NCI-H187 (cell line): Measurements from ENCODE around the gene PRKG1.

Source experiments
- DNase-seq, 2 experiments: peaks; one replicate each; lab custom pipeline; 2025; lab: John Stamatoyannopoulos, UW

PRKG1 gene

DNA sequence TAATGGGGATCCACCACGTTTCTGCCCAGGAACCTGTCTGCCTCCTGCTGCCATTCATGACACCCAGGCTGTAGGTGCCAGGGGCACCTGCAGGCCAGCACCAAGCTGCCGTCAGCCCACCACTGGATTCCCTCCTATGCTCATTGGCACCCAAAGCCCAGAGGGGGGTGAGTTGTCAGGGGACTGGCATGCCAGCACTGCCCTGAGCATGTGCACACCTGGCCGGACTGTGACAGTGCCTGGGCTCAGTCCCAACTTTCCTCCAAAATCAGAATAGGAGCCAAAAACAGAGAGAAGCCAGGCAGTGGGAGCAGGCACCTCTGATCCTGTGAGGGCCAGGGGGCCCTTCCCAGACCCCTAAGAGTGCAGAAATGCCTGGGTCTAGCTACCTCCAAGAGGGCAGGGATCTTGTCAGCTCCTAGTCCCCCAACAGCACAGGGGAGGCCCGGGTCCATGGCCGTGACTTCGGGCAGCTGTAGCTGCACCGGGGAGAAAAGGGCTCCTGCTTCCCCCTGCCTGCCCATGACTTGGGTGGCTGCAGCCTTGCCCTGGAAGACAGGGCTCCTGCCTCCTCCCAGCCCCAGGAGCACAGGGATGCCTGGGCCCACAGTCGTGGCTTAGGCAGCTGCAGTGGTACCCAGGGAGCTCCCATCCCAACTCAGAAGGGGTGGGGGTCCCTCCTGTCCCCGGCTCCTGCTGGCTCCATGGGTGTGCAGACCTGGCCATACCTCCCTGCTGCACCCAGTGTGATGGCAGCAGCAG lies 990.0 kb downstream of the PRKG1 start:
- no peak for DNase-seq

DNA sequence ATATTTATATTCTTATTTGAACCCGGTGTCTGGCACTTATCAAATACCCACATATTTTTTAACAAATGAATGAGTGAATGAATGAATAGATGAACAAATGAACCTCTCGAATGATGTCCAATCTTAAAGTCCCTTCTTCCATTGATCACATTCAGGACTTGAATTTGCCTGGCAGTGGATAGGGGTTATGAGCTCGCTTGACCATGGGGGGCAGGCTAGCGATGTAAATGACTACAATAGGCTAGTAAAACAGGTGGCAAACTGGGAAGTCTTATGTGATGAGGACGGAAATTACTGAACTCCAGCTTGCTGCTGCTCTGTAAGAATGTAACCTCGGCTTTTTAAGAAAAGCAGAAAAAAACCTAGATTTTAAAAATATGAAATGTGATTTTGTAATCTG lies 992.1 kb downstream of the PRKG1 start:
- DNase-seq = no peak

DNA sequence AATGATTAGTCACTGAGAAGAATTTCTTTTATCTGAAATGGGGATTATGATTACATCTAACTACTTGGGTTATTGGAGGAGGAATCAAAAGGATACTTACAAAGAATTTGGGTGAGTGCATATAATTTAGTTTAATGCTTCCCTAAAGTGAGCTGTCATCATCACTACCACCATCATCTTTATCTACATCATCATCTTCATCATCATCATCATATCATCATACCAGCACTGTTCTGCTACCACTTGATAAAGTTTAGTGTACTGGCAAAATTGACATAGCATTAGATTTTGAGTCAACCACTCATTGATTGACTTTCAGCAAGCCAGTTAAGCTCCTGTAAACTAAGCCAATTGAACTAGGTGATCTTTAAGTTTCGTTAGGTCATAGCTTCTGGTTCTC lies 994.2 kb downstream of the PRKG1 start:
- DNase-seq = no peak

DNA sequence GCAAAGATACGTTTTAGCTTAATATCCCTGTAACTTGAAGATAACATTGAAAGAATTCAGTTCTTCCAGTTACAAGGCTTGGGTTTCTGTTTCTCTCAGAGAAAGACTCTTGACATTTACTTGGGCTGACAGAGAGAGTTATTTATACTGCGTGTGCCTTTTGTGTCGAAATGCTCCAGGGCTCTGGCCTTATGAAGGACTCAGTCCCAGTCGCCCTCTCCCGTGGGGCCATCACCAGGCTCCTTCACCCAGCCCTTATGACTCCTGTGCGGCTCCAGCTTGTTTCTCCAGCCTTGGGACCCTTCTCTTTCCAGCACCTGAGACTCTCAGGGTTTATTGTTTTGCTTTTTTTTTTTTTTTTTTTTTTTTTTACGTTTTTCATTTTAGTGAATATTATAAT lies 997.5 kb downstream of the PRKG1 start:
- no peak for DNase-seq

DNA sequence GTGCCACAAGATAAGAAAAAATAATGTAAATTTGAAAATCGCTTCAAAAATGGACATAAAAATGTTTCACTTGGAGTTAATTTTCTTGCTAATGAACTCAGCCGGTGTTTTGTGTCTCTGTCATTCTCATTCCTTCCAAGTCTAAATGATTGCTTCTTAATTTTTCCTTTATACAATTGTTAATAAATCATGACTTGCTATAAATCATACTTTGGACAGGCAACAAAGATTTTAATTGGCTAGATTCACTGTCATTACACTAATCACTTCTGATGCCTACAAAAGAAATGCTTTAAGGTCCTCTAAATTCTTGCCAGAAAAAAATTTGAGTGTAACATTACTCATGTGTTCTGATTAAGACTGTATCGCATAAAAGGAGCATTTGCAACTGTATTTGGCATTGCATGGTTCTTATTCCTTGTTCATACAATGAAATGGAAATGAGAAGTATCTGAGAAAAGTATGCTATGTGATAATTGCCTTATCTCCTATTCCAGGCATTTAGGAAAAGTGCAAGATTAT lies 1000.3 kb downstream of the PRKG1 start:
- DNase-seq = no peak

DNA sequence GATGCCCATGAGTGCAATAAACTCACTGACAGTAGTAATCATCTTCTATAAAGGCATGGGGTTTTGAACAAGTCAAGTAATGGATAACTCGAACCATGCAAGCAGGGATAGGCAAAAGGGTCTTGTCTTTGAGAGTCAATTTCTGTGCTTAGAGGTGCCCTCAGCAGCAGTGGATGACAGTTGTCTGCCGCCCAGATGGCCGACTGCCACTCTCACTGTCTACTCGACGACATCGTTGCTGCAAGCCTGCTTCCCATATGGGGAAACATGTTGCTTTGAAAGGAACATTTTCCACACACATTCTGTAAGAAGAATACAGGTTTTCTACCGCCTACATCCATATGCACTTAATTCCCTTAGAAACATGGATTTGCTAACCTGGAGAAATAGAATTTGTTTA lies 1003.5 kb downstream of the PRKG1 start:
- no peak for DNase-seq

DNA sequence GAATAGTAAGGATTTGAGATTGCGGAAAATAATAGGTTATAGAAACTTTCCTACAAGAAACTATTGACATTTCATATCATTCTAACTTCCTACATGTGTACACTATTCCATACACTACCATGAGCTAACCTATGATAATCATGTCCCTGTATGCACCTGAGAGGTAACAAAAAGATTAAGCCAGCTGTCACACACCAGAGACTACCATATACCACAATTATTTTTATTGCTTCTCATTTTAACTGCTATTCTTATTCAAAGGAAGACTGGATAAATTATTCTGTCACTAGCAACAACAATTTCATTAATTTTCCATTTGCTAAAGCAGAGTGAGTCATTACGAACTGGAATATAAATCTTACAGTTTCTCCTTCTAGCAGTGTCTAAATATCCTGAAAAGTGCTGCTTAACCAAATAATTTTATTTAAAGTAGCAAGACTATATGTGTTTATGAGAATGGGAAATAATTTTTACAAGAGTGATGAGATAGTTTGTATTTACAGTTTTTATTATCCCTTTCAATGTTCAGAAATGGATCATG lies 1004.2 kb downstream of the PRKG1 start:
- no peak for DNase-seq

DNA sequence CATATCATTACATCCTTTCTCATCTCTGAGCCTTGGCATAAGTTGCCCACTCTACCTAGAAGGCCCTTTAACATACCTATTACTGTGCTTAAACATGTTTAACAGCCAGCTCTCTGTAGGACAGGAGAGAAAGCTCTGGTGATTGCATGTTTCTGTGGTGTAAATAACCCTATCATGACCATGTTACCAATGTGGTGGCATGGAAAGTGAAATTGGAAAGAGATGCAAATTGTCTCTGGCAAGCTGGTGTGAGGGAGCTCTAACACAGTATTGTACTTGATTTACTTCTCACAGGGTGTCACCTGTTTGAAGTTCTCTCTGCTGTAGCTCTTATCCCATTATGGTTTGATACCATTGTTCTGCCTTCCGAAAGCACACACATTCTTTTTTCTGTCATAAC lies 1008.0 kb downstream of the PRKG1 start:
- no peak for DNase-seq

DNA sequence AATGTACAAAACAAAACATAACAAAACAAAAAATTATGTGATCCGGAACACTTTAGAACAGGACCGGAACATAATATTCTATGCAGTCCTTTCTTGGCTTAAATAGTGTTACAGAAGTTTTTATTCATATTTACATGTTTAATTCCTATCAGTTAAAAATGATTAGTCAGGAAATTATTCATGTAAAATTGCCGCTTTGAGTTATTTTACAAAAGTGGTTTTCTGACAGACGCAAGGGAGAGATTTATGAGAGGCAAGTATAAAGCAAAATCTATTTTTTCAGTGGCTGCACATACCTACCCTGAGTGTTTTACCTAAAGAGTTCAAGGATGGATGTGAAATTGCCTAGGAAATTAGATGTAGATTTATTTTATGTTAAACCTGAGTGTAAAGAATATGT lies 1009.1 kb downstream of the PRKG1 start:
- no peak for DNase-seq

DNA sequence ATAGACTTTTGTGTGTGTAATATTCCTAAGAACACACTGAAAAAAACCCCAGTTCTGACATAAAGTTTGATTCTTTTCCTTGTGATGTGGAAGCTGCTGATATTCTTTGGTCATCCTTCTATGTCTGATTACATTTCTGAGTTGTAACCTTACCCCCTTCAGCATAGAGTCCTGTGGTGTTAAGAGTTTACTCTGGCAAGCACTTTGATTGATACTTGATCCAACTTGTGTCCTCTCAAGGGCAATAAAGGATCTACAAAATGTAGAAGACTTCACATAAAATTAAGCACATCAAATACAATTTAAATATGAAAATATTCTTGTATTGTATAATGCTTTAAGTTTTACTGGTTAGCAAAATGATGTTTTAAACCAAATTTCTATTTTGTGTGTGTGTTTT lies 1018.1 kb downstream of the PRKG1 start:
- DNase-seq = no peak

DNA sequence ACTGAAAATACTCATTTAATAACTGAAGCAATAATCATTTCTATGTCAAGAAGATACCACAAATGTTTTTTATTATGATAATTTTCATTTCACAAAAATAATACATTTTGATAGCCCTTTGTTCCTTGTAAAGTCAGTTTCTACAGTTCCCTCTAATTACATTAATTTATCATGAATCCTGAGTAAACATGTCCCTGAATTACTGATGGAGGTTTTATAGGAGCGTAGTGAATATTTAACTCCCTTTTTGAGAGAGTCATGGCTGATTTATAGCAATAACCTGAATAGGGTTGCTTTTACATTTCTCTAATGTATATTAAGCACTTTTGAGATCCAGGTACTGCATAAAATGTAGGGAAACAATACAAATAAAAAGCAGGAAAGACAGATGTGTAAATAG lies 1023.8 kb downstream of the PRKG1 start:
- DNase-seq = no peak

DNA sequence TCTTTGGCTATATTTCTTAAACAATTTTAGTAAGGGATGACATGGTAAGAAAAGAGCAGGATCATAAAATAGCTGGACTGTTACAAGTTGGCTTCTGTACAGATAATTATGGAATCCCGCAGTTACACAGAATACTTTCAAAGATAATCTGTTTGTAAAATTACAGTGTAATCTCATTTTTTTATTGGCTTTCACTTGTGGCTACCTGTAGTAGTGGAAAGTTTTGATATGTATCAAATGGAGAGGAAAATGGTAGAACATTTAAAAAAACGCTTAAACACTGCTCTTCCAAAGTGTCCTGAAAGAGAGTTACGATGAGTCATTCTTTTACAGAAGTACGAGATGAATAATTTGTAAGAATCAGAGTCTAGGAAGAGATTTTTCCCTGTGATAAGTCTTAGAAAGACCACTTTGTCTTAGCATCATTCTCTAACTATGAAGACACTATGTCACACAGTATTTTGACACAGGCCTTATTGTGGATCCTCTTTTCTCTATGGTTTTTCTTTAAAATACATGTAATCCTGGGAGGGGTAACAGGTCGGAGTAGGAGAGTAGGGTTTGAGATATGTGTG lies 1024.8 kb downstream of the PRKG1 start:
- DNase-seq = no peak

DNA sequence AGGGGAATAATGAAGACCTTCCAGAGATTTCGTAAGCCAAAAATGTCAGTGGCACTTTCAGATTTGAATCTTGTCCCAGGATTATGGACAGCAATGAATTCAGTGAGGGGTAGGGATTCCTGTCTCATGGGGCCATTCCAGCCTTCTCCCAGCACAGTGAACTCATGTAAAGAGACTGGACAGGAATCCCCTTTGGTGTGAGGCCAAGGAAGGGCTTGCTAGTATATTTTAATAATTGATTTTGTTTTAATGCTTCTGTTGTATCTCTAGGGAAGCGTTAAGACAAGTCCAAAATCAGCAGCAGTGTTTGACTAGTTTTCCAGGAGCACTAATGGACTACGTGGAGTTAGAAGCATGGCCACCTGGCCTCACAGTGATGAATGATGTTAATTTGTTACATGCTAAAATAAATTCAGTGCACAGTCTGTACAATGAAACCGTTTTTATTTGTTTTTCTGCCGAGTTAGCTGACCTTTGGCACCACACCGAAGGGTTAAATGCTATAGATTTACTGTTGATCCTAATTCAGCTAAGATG lies 1025.8 kb downstream of the PRKG1 start:
- no peak for DNase-seq

DNA sequence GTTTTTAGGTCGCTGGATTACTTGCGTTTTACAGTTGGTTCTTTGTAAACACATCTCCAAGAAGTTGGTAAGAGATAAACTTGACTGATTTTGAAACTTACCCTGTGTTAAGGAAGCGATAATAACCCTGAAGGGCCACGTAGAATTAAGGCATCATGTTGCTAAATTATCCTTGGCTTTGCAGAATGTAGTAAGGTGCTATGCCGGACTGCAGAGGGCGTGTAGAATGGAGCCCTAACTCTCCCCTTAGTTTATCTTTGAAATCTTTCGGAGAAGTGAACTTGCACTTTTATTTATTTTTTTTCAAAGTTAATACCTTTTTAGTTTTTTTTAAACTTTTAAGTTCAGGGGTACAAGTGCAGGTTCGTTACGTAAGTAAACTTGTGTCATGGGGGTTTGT lies 1031.0 kb downstream of the PRKG1 start:
- DNase-seq = no peak

DNA sequence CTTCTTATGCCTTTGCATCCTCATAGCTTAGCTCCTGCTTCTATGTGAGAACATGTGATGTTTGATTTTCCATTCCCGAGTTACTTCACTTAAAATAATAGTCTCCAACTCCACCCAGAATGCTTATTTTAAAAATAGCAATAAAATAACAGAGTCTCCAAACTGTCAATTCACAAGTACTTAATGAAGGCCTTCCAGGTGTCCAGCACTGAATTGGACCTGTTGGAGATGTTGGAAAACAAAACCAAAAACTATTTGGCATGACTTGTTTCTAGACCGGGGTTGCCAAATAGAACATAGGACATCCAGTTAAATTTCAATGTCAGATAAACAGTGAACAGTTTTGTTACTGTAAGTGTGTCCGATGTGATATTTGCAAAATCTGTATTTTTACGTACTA lies 1031.7 kb downstream of the PRKG1 start:
- no peak for DNase-seq

DNA sequence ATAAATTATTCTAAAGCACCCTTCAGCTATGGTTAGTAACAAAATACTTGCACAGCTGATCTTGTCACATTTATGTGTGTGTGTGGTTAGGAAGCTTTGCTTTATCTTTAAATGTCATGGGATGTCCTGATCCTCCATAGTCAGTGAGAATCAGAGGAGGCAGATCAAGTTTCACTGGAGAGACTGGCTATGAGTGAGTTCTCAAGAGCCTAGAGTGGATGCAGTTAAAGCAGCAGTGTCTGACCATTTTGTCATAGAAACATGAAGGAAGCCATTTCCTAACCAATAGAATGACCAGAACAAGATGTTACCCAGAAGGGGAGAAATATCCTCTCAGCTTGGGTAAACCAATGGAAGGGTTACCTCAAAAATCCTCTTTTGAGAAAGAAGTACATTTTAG lies 1032.6 kb downstream of the PRKG1 start:
- no peak for DNase-seq

DNA sequence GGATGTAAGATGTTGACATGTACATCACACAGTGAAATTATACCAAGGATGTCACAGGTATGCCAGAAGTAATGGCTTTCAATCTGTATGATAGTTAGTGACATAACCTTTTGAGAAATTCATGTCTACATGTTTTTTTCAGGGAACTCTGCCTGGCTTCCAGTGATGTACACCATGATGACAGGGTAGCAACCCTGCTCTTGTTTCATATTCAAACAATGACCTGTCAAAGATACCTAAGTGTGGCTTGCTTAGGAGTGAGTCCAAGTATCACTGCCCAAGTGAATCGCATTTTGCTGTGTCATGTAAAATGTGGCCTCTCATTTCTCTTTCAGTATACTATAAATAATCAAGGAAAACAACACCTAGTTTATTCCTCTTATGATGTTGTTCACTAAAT lies 1033.9 kb downstream of the PRKG1 start:
- no peak for DNase-seq

DNA sequence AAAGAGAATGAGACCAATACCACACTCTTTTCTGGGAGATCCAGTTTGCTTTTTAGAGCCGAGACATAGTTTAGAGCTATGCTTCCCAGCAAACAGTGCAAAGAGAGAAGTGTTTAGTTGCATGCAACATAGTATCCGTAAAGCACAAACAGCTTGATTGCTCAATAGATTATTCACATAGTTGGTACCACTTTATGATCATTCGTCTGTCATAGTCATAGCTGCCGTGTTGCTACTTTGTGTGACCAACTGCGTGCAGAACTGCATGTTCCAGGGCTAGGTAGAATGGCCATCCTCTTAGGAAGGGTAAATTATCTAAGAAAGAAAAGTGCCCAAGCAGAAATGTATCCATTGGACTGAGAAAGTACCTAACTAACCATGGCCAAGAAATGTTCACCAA lies 1036.3 kb downstream of the PRKG1 start:
- no peak for DNase-seq

DNA sequence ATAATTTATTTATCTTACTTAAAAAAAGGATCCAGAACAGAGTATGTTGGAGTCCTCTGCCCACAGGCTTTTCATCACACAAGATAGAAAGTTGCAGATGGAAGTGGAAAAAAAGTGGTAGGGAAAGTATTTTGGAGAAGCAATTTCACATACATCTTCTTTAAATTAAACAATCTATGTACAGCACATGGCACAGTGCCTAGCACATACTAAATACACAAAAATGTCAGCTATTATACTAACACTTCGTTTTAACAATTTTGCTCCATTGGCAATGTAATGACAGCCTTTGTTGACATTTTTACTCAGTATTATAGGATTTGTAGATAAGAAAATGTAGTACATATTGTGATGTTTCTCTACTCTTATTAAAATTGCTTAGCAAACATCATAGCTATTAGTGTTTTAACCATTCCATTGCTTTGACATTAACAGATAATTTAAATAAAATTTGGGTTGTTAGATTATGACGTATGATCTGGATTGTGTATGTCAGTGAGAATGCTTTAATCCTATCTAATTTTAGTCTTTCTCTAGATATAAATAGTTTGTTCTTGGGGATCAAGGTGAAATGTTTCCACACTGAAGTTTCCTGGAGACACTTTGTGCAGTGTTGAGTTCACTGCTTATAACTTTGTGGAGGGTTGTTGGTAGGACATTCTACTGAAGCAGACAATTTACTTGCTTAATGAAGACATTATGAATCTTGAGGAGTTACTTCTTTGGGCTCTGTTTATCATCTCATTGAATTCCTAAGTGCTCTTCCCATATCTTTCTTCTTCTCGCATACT lies 1037.0 kb downstream of the PRKG1 start:
- no peak for DNase-seq

DNA sequence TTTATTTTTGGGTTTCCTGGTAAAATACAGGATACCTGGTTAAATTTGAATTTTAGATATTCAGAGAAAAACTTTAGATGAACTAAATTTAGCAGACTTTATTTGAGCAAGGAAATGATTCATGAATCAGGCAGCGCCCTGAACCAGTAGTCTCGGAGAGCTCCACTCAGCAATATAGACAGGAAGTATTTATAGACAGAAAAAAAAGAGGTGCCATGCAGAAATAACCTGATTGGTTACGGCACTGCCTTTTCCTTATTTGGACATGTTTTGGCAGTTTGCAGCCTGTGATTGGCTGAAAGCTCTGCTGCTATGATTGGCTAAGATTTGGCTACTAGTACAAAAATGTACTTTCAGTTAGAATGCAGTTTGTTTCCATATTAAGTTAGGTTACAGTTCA lies 1041.5 kb downstream of the PRKG1 start:
- no peak for DNase-seq

DNA sequence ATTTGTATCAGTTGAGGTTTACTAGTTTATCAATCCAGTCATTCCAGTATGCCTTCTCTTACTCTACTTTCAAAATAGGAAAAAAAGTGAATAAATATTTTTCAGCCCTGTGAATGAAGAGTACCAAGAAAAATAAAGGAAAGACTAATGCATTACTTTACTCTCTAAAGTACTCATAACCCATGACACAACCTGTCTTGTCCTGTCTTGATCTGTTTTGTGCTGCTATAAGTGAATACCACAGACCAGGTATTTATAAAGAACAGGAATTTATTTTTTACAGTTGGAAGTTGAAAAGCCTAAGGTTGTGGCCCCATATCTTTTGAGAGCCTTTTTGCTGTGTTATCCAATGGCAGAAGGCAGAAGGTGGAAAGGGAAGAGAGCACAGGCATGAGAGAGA lies 1045.2 kb downstream of the PRKG1 start:
- no peak for DNase-seq

DNA sequence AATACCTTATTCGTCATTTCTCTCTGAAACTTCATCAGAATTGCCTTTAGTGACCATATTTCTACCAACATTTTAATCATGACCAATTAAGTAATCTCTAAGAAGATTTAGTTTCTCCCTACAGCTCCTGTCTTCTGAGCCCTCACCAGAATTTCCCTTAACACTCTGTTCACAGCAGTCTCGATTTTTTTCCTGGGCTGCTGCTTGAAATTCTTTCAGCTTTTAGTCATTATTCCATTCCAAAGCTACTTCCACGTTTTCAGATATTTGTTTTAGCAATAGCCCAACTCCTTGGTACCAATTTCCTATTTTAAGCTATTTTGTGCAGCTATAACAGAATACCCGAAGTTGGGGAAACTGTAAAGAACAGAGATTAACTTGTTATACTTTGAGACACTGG lies 1047.4 kb downstream of the PRKG1 start:
- DNase-seq = no peak
